HG03432 (cell line): ENCODE measurements around the gene TFPI.

ENCODE experiments used
- ATAC-seq: cut with Tn5 transposase; IDR thresholded peaks from one replicate; pipeline ENCODE4 v1.9.1; 2021; ENCODE audit warnings: mild to moderate bottlenecking, moderate library complexity; ENCODE audit not compliant: unreplicated experiment

The TFPI gene

GRCh38 chr2:187506416-187506815 is 47.8 kb downstream of the TFPI start:
- ATAC-seq: no peak

GRCh38 chr2:187505065-187505672 is 49.1 kb downstream of the TFPI start:
- no peak for ATAC-seq

- no peak for ATAC-seq
These were observed 49.8 kb downstream of the TFPI start for GRCh38 chr2:187504312-187504921.

- ATAC-seq: no peak
These were observed 50.5 kb downstream of the TFPI start for GRCh38 chr2:187503700-187504099.

- ATAC-seq: no peak
These were observed 51.8 kb downstream of the TFPI start for GRCh38 chr2:187502467-187502866.

GRCh38 chr2:187500585-187501359 is 53.5 kb downstream of the TFPI start:
- ATAC-seq: no peak

GRCh38 chr2:187499941-187500532 is 54.2 kb downstream of the TFPI start:
- peak; percentile 95 for ATAC-seq

- no peak for ATAC-seq
These were observed 56.3 kb downstream of the TFPI start for GRCh38 chr2:187497858-187498463.

- no peak for ATAC-seq
These were observed 57.1 kb downstream of the TFPI start for GRCh38 chr2:187497140-187497539.

GRCh38 chr2:187495324-187495723 is 58.9 kb downstream of the TFPI start:
- no peak for ATAC-seq

- ATAC-seq: no peak
These were observed 60.2 kb downstream of the TFPI start for GRCh38 chr2:187493877-187494568.

- no peak for ATAC-seq
These were observed 61.1 kb downstream of the TFPI start for GRCh38 chr2:187493180-187493579.

- ATAC-seq: no peak
These were observed 68.0 kb downstream of the TFPI start for GRCh38 chr2:187486241-187486640.

- no peak for ATAC-seq
These were observed 68.7 kb downstream of the TFPI start for GRCh38 chr2:187485523-187485922.

- no peak for ATAC-seq
These were observed 70.7 kb downstream of the TFPI start for GRCh38 chr2:187483537-187483936.

GRCh38 chr2:187482796-187483195 is 71.4 kb downstream of the TFPI start:
- ATAC-seq: peak; percentile 78

GRCh38 chr2:187481543-187481942 is 72.7 kb downstream of the TFPI start:
- ATAC-seq: no peak

GRCh38 chr2:187478719-187479118 is 75.5 kb downstream of the TFPI start:
- ATAC-seq: no peak

GRCh38 chr2:187477051-187477450 is 77.2 kb downstream of the TFPI start:
- ATAC-seq: no peak

- ATAC-seq: no peak
These were observed 78.6 kb downstream of the TFPI start for GRCh38 chr2:187475499-187476248.
